Measurements from ENCODE around the gene VARS2. TPM values are rescaled to one million over a fixed set of nuclear protein-coding genes. Genes with fewer than 3 reads are reported as not detected.
"Not testable (repeated sequence)": the region's sequence is repeated elsewhere in the genome, so short reads cannot be mapped to it uniquely, and the experiment has no call there.

The VARS2 gene
- total and polyA plus RNA-seq, 3 donors from 2014 or later, result 31.4 to 45.5 (median 36.5) TPM

GRCh38 chr6:30926644-30927043 is 12.6 kb downstream of the VARS2 start:
- Histone ChIP-seq H3K27me3 (no peaks in the 10 kb centered on the region), H3K4me3 (no peak overlapping the region), H3K27ac (no peak overlapping the region), H3K4me1 (no peaks in the 10 kb centered on the region), H3K36me3 (ENCODE audit: low read depth, missing control alignments) (no peaks in the 10 kb centered on the region), H3K9me3 (no peaks in the 10 kb centered on the region)
- intact Hi-C loops (cut with DNase I; ENCODE audit: low total_unique reads), result no loop called here
- no peak for DNase-seq
- no peak for TF ChIP-seq CTCF (IDR thresholded peaks at IDR 0.05)
- no peak for TF ChIP-seq POLR2A (IDR thresholded peaks at IDR 0.05)
- 72 to 84% methylated on average over 4 of the region's 4 CpGs for WGBS, 2 donors

- H3K4me3 ChIP-seq; H3K36me3 ChIP-seq (ENCODE audit: low read depth, missing control alignments); H3K9me3 ChIP-seq; H3K4me1 ChIP-seq; H3K27me3 ChIP-seq; DNase-seq; H3K27ac ChIP-seq; intact Hi-C loops (cut with DNase I; ENCODE audit: low total_unique reads): not testable (repeated sequence)
- 96 to 97% methylated on average over 3 of the region's 3 CpGs for WGBS, 2 donors
These were observed 13.0 kb downstream of the VARS2 start for GRCh38 chr6:30927080-30927479.

DNA sequence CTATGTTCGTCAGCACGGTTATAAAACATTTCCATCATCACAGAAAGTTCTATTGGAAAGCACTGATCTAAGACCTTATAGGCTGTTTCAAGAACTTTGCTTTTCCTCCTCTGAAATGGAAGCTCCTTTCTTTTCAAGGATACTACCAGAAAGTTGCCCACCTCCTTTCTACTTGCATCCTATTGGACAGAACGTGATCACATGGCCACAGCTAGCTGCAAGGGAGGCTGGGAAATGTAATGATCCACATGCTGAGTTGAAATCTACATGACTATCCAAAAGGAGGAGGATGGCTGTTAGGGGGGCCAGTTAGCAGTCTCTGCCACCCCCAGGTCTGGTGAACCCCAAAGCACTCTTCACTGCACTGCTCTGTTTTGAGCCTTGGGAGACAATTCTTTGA is 14.6 kb downstream of the VARS2 start:
- no peak for DNase-seq
- no peaks in the 10 kb centered on the region for H3K36me3 ChIP-seq (ENCODE audit: low read depth, missing control alignments)

GRCh38 chr6:30930506-30930905 is 16.5 kb downstream of the VARS2 start:
- Histone ChIP-seq H3K27me3 (no peaks in the 10 kb centered on the region), H3K4me3 (no peak overlapping the region), H3K4me1 (no peaks in the 10 kb centered on the region), H3K36me3 (ENCODE audit: low read depth, missing control alignments) (no peaks in the 10 kb centered on the region), H3K9me3 (no peaks in the 10 kb centered on the region), H3K27ac (no peak overlapping the region)
- TF ChIP-seq POLR2A (IDR thresholded peaks at IDR 0.05) (no peak), CTCF (IDR thresholded peaks at IDR 0.05) (no peak)
- no peak for DNase-seq
- intact Hi-C loops (cut with DNase I; ENCODE audit: low total_unique reads), result no loop called here
- 92 to 100% methylated on average over 4 of the region's 4 CpGs for WGBS, 2 donors

More for the DNA sequence above, 14.6 kb downstream of the VARS2 start:
- TF ChIP-seq POLR2A (IDR thresholded peaks at IDR 0.05), result no peak
- no peaks in the 10 kb centered on the region for H3K4me1 ChIP-seq
- H3K4me3 ChIP-seq, result no peak overlapping the region
- 95 to 98% methylated on average over 3 of the region's 3 CpGs for WGBS, 2 donors
- intact Hi-C loops (cut with DNase I; ENCODE audit: low total_unique reads), result no loop called here
- H3K27me3 ChIP-seq, result no peaks in the 10 kb centered on the region
- no peaks in the 10 kb centered on the region for H3K9me3 ChIP-seq
- H3K27ac ChIP-seq, result no peak overlapping the region

DNA sequence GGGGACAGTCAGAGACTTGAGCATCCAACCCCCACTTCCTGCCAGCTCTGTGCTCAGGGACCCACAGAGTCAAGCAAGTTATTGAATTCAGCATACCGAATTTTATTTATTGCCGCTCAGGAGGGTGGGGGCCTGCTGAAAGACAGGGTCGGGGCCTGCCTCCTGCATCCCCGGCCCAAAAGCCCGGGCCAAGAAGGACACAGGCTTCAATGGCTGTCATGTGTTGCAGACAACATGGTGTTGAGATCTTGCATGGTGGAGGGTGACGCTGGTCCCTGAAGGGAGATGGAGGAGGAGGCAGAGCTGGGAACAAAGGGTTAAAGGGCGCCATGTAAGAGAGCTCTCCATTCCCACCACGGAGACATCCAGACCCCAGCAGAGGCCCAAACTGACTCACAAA is 17.2 kb downstream of the VARS2 start:
- Histone ChIP-seq H3K27ac (no peak overlapping the region), H3K9me3 (no peaks in the 10 kb centered on the region), H3K4me1 (no peaks in the 10 kb centered on the region), H3K36me3 (ENCODE audit: low read depth, missing control alignments) (no peaks in the 10 kb centered on the region), H3K27me3 (no peaks in the 10 kb centered on the region), H3K4me3 (no peak overlapping the region)
- WGBS, 2 donors, result 47 to 68% methylated on average over 7 to 8 of the region's 8 CpGs
- intact Hi-C loops (cut with DNase I; ENCODE audit: low total_unique reads), result no loop called here
- no peak for TF ChIP-seq CTCF (IDR thresholded peaks at IDR 0.05)
- DNase-seq, result no peak

- no peak within 1 kb of the TSS for H3K27ac ChIP-seq
- TF ChIP-seq POLR2A (IDR thresholded peaks at IDR 0.05) (no peak), CTCF (IDR thresholded peaks at IDR 0.05) (no peak)
- DNase-seq, result no peak
- no peaks in the 10 kb centered on the region for H3K36me3 ChIP-seq (ENCODE audit: low read depth, missing control alignments)
- intact Hi-C loops (cut with DNase I; ENCODE audit: low total_unique reads), result no loop called here
- H3K4me3 ChIP-seq, result no peak within 1 kb of the TSS
- H3K9me3 ChIP-seq, result no peaks in the 10 kb centered on the region
- H3K27me3 ChIP-seq, result no peaks in the 10 kb centered on the region
- no peaks in the 10 kb centered on the region for H3K4me1 ChIP-seq
- WGBS, 2 donors, result 91 to 92% methylated on average over 5 to 7 of the region's 7 CpGs
These were observed 18.1 kb downstream of the VARS2 start, which contains the start of gene SFTA2 for GRCh38 chr6:30931969-30932645. Gene SFTA2, minus strand, starts transcription at chr6:30932170. Its CDS starts 74 bp downstream, at chr6:30932096.
